Measurements from ENCODE around the gene PI16. TPM values are rescaled to one million over a fixed set of nuclear protein-coding genes. Genes with fewer than 3 reads are reported as not detected.
"Not testable (repeated sequence)": the region's sequence is repeated elsewhere in the genome, so short reads cannot be mapped to it uniquely, and the experiment has no call there.

PI16 gene
- total and polyA plus RNA-seq, 4 donors: 0.12 to 0.25 (median 0.24) TPM; not detected in 1

- Histone ChIP-seq H3K36me3 (ENCODE audit: control insufficient read depth in 4 of 4, insufficient read depth in 3 of 4, low read depth in 1 of 4, low read length in 3 of 4) (no peaks in the 10 kb centered on the region), H3K4me3 (ENCODE audit: low read depth in 1 of 3, low read length in 3 of 3) (no peak overlapping the region), H3K27me3 (ENCODE audit: control insufficient read depth in 4 of 4, insufficient read depth in 4 of 4, low read length in 3 of 4) (no peaks in the 10 kb centered on the region), H3K9ac (ENCODE audit: low read depth in 1 of 2, low read length in 2 of 2) (no peak overlapping the region), H3K4me1 (ENCODE audit: control insufficient read depth in 4 of 4, insufficient read depth in 4 of 4, low read length in 3 of 4) (no peaks in the 10 kb centered on the region), H3K9me3 (ENCODE audit: control insufficient read depth in 4 of 4, low read length in 3 of 4) (no peaks in the 10 kb centered on the region), H3K27ac (ENCODE audit: low read depth in 1 of 2, low read length in 2 of 2) (no peak overlapping the region)
- TF ChIP-seq FOXA2 (IDR thresholded peaks at IDR 0.05): no peak
- no peak for TF ChIP-seq ATF3 (IDR thresholded peaks at IDR 0.05)
- no peak for TF ChIP-seq HNF4A (conservative IDR thresholded peaks at IDR 0.05)
- TF ChIP-seq NR2F2 (IDR thresholded peaks at IDR 0.05): no peak
- no peak for TF ChIP-seq REST (IDR thresholded peaks at IDR 0.05)
- TF ChIP-seq FOXA1 (IDR thresholded peaks at IDR 0.05): no peak
- TF ChIP-seq TAF1 (conservative IDR thresholded peaks at IDR 0.05): no peak
- DNase-seq (ENCODE audit: low spot score): no peak
- WGBS: 76% methylated on average over 12 of the region's 12 CpGs
Observed at GRCh38 chr6:36947570-36948351, 6.8 kb upstream of the PI16 start.

- not testable (repeated sequence) for H3K4me3 ChIP-seq (ENCODE audit: low read depth in 1 of 3, low read length in 3 of 3); H3K9me3 ChIP-seq (ENCODE audit: control insufficient read depth in 4 of 4, low read length in 3 of 4); H3K4me1 ChIP-seq (ENCODE audit: control insufficient read depth in 4 of 4, insufficient read depth in 4 of 4, low read length in 3 of 4); H3K27ac ChIP-seq (ENCODE audit: low read depth in 1 of 2, low read length in 2 of 2); H3K27me3 ChIP-seq (ENCODE audit: control insufficient read depth in 4 of 4, insufficient read depth in 4 of 4, low read length in 3 of 4); DNase-seq (ENCODE audit: low spot score); H3K36me3 ChIP-seq (ENCODE audit: control insufficient read depth in 4 of 4, insufficient read depth in 3 of 4, low read depth in 1 of 4, low read length in 3 of 4); H3K9ac ChIP-seq (ENCODE audit: low read depth in 1 of 2, low read length in 2 of 2)
- 95% methylated on average over 9 of the region's 9 CpGs for WGBS
Observed at GRCh38 chr6:36949076-36949475, 5.5 kb upstream of the PI16 start.

GRCh38 chr6:36949636-36950035 lies 4.9 kb upstream of the PI16 start:
- Histone ChIP-seq H3K4me3 (ENCODE audit: low read depth in 1 of 3, low read length in 3 of 3) (no peak overlapping the region), H3K36me3 (ENCODE audit: control insufficient read depth in 4 of 4, insufficient read depth in 3 of 4, low read depth in 1 of 4, low read length in 3 of 4) (no peaks in the 10 kb centered on the region), H3K9me3 (ENCODE audit: control insufficient read depth in 4 of 4, low read length in 3 of 4) (no peaks in the 10 kb centered on the region), H3K4me1 (ENCODE audit: control insufficient read depth in 4 of 4, insufficient read depth in 4 of 4, low read length in 3 of 4) (no peaks in the 10 kb centered on the region), H3K27me3 (ENCODE audit: control insufficient read depth in 4 of 4, insufficient read depth in 4 of 4, low read length in 3 of 4) (no peaks in the 10 kb centered on the region), H3K9ac (ENCODE audit: low read depth in 1 of 2, low read length in 2 of 2) (no peak overlapping the region), H3K27ac (ENCODE audit: low read depth in 1 of 2, low read length in 2 of 2) (no peak overlapping the region)
- TF ChIP-seq RXRA (IDR thresholded peaks at IDR 0.05): no peak
- TF ChIP-seq ATF3 (IDR thresholded peaks at IDR 0.05): no peak
- no peak for TF ChIP-seq CTCF (IDR thresholded peaks at IDR 0.05; ENCODE audit: low read depth, low read length, missing input control)
- TF ChIP-seq MAX (IDR thresholded peaks at IDR 0.05): no peak
- no peak for TF ChIP-seq FOXA1 (IDR thresholded peaks at IDR 0.05)
- TF ChIP-seq EGR1 (IDR thresholded peaks at IDR 0.05; ENCODE audit: low read depth in 2 of 2): no peak
- TF ChIP-seq HNF4A (conservative IDR thresholded peaks at IDR 0.05): no peak
- no peak for TF ChIP-seq GABPA (IDR thresholded peaks at IDR 0.05 in 1 of 2, conservative IDR thresholded peaks at IDR 0.05 in 1 of 2)
- no peak for TF ChIP-seq ZBTB33 (IDR thresholded peaks at IDR 0.05)
- no peak for TF ChIP-seq YY1 (IDR thresholded peaks at IDR 0.05)
- no peak for DNase-seq (ENCODE audit: low spot score)
- 82% methylated on average over 3 of the region's 3 CpGs for WGBS
